Measurements from ENCODE around the gene SNAP47.

Gene SNAP47

GRCh38 chr1:227769047-227769935 is 34.1 kb downstream of the SNAP47 start:
- no peak for DNase-seq (ENCODE audit: low read depth)

DNA sequence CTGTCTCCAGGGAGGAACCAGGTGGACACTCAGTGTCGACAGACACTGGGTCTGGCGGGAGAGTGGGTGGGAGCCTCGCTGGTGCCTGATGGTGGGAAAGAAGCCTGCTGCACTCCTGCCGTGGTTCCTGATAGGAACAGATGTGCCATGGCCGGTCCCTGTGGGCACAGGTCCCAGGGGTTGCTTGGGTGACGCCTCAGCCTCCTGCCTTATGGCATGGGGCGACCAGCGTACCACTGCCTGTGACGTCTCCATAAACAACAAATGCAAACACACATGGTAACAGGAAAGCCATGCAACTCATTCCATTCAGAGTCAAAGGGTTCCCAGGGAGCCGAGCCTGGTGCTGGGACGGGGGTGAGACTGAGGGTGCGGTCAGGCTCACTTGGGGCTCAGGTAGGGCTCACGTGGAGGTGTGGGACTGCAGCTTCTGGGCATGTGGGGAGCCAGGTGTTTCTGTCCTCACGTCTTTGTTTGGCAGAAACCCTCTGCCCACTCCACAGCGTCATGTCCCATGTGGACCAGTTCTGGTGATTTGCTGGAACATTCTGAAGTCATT is 34.8 kb downstream of the SNAP47 start:
- DNase-seq (ENCODE audit: low read depth), result no peak

DNA sequence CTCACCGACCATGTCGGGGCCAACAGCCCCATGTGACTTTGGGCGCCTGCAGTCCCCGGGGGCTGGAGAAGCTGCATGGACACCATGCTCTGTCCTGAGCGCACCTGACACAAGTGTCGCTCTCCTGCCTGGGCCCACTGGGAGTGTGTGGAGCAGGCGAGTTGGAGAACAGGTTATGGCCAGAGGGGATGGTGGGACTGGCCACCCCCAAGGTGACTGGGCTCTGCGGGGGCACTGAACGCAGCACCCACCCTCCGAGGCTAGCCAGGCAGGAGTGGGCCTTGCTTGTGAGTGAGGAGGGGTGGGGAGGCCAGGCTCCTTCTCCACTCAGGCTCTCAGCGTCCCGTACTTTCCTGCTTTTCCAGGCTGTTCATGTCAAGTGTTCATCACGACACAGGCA is 35.6 kb downstream of the SNAP47 start:
- no peak for DNase-seq (ENCODE audit: low read depth)

DNA sequence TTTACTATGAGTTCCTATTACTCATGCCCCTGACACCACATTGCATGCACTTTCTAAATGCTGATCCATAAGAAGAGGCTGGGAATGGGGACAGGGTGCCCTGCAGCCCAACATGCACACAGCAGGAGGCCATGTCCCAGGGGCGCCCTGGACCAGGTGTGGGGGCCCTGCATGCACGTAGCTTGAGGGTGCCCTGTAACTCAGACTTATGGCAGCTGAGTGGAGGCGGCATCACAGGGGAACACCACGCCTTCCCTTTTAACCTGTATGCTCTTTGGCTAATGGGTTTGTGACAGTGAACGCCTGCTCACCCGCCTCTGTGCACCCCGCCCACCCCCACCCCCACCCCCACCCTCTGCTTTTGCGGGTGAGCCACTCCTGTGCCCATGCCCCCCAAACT is 36.1 kb downstream of the SNAP47 start:
- DNase-seq (ENCODE audit: low read depth), result no peak

DNA sequence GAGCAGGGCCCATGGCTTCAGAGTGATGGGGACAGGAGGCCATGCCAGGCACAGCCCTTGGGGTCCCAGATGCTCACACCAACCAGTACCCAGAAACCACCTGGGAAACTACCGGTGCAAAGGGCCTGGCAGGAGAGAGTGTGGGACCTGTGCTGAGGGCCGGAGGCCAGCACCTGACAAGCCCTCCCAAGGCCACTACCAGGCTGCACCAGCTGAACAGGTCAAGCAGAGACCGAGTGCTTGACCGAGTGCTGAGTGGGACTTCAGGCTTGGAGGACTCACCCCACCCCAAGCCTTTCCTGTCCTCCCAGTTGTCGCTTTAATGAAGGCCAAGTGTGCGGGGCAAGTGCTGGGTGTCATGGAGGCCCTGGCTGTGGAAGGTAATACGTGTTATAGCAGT is 36.5 kb downstream of the SNAP47 start:
- DNase-seq (ENCODE audit: low read depth), result no peak

DNA sequence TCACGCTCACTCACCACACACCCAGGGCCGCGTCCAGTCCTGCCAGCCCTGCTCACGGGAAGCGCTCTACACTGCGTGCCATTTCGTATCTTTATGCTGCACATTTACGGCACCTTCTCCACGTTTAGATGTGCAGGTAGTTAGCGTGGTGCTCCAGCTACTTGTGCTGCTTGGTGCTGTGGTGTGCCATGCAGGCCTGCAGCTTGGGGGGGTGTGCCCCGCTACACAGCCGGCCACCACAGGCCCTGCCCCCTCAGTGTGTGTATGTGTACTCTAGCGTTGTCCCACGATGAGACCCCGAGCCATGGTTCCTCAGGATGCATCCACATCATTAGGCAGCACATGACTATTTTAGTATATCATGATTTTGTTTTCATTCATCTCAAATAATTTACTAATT is 38.3 kb downstream of the SNAP47 start:
- no peak for DNase-seq (ENCODE audit: low read depth)

- DNase-seq (ENCODE audit: low read depth), result no peak
These were observed 39.0 kb downstream of the SNAP47 start for GRCh38 chr1:227774051-227774731.

GRCh38 chr1:227774821-227775661 is 39.8 kb downstream of the SNAP47 start:
- no peak for DNase-seq (ENCODE audit: low read depth)

DNA sequence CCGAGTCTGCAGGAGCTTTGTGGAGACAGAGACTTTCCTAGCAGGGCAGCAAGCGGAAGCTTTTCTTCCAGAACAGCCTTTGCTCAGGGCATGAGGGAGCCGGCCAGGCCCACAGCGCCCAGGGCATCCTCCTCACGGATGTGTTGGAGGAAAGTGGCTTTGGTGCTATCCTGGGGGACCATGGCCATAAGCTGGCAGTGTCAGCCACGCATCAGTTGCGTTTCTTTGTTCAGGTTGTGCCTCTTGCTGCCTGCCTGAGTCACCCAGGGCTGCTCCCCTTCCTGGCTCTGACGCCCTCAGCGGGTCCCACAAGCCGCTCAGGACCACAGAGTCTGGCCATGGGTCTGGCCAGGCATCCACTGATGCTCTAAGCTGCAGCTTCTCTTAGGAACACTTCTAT is 40.6 kb downstream of the SNAP47 start:
- no peak for DNase-seq (ENCODE audit: low read depth)

- no peak for DNase-seq (ENCODE audit: low read depth)
These were observed 41.1 kb downstream of the SNAP47 start for GRCh38 chr1:227776331-227776771.

DNA sequence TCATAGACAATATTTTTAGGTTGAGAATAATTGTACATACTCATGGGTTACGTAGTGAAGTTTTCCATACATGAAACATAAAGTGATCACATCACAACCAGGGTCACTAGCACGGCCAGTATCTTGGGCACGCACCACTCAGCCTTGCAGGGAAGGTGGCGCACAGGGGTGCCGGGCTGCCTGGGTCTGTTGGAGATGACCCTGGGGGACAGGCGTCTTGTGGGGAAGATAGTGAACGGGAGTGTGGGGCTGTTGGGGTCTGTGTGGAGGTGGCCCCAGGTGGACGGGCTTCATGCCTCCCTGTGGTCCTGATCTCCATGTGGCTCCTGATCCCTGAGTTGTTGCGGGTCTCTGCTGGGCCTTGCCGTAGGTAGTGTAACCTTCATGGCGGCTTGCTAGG is 41.9 kb downstream of the SNAP47 start:
- DNase-seq (ENCODE audit: low read depth), result no peak

DNA sequence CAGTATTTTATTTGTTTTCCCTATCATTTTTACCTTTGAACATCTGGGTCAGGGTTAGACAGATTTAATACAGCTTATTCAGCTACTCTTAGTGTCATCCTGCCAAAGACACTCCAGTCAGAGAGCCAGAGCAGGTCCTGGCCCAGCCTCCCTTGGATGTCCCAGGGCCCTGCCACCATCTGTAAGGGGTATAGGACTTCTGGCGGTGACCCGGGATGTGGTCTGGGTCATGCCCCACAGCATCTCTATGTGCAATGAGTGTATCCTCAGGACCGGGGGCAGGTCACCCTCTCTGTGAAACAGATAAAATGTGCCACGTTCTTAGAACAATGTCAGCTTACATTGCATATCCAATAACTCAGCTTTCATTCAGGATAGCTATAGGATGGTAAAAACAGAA is 42.4 kb downstream of the SNAP47 start:
- no peak for DNase-seq (ENCODE audit: low read depth)

DNA sequence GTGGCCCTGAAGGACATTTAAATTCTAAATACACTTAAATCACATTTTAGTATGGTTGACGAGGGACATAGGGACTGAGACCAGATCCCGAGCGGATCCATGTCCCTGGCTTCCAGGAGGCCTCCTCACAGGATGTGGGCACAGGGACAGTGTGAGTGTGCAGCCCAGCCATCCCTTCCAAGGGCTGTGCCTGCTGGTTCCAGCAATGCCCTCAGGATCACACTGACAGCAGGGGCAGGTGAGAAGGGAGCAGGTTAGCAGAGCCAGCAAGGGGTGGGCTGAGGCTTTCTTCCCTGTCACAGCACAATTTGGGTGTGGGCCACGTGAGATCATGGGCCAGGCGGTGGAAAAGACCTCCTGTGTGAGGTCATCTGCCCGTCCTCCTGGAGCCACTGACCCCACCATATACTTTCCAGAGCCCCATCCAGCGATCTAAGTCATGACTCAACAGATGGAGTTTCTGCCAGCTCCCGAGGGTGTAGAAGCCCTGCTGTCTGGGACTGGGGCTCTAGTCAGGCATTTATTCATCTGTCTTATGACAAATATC is 43.2 kb downstream of the SNAP47 start:
- DNase-seq (ENCODE audit: low read depth), result no peak

GRCh38 chr1:227779021-227779441 is 43.8 kb downstream of the SNAP47 start:
- DNase-seq (ENCODE audit: low read depth), result no peak

GRCh38 chr1:227779685-227780084 is 44.5 kb downstream of the SNAP47 start:
- DNase-seq (ENCODE audit: low read depth), result no peak

GRCh38 chr1:227780101-227781044 is 45.1 kb downstream of the SNAP47 start:
- DNase-seq (ENCODE audit: low read depth), result no peak

- no peak for DNase-seq (ENCODE audit: low read depth)
These were observed 46.2 kb downstream of the SNAP47 start for GRCh38 chr1:227781314-227781930.

- DNase-seq (ENCODE audit: low read depth), result no peak
These were observed 47.0 kb downstream of the SNAP47 start for GRCh38 chr1:227782226-227782625.

GRCh38 chr1:227785094-227785804 is 50.0 kb downstream of the SNAP47 start:
- DNase-seq (ENCODE audit: low read depth), result no peak

Data from activated T-cell treated with anti-CD3 and anti-CD28 coated beads for 1 hour (primary cell).